Measurements from ENCODE around the gene CDH13. TPM values are rescaled to one million over a fixed set of nuclear protein-coding genes. Genes with fewer than 3 reads are reported as not detected.
A peak's percentile ranks its signal among the peaks of the same experiment; 100 is the strongest.

The CDH13 gene
- total and polyA plus RNA-seq, 2 donors (not counting 1 experiment from before 2014, with no cell fraction given) = 27.6 to 96.7 TPM

- Histone ChIP-seq H3K36me3 (ENCODE audit: control insufficient read depth, insufficient read depth, low read length) (no peaks in the 10 kb centered on the region), H4K20me1 (ENCODE audit: control insufficient read depth, extremely low read depth, insufficient read depth, low read length) (no peaks in the 10 kb centered on the region)
- TF ChIP-seq CTCF (conservative IDR thresholded peaks at IDR 0.05 in 1 of 2, IDR thresholded peaks at IDR 0.05 in 1 of 2; ENCODE audit: low read depth in 1 of 2, low read length in 2 of 2) (no peak), EZH2 (IDR thresholded peaks at IDR 0.05; ENCODE audit: low read length, missing control alignments) (no peak)
Measured at GRCh38 chr16:83300326-83300725, 673.6 kb downstream of the CDH13 start.

GRCh38 chr16:83301971-83302370 is 675.2 kb downstream of the CDH13 start:
- Histone ChIP-seq H3K9me3 (ENCODE audit: control insufficient read depth, insufficient read depth, low read depth, low read length) (no peaks in the 10 kb centered on the region), H3K27me3 (ENCODE audit: control insufficient read depth, insufficient read depth, low read length) (no peaks in the 10 kb centered on the region), H3K4me3 (replicated peaks in 1 of 4; ENCODE audit: control extremely low read depth in 1 of 4, insufficient read depth in 1 of 4, low read depth in 3 of 4, low read length in 4 of 4) (no peak overlapping the region), H3K4me1 (ENCODE audit: control insufficient read depth, extremely low read depth, insufficient read depth, low read length) (peaks cover 3% of the 10 kb centered on the region), H3K36me3 (ENCODE audit: control insufficient read depth, insufficient read depth, low read length) (no peaks in the 10 kb centered on the region), H3K27ac (ENCODE audit: insufficient read depth, low read length) (no peak overlapping the region), H2AFZ (ENCODE audit: low read length) (no peak overlapping the region), H3K4me2 (ENCODE audit: extremely low read depth, insufficient read depth, low read length) (no peak overlapping the region), H4K20me1 (ENCODE audit: control insufficient read depth, extremely low read depth, insufficient read depth, low read length) (no peaks in the 10 kb centered on the region), H3K79me2 (ENCODE audit: control insufficient read depth, insufficient read depth, low read length) (no peaks in the 10 kb centered on the region), H3K9ac (ENCODE audit: insufficient read depth, low read length) (no peak overlapping the region)
- no peak for TF ChIP-seq CTCF (conservative IDR thresholded peaks at IDR 0.05 in 1 of 2, IDR thresholded peaks at IDR 0.05 in 1 of 2; ENCODE audit: low read depth in 1 of 2, low read length in 2 of 2)
- no peak for TF ChIP-seq EZH2 (IDR thresholded peaks at IDR 0.05; ENCODE audit: low read length, missing control alignments)
- DNase-seq (ENCODE audit: low read depth in 2 of 2) = peak; percentile 8 to 17

More at GRCh38 chr16:83300326-83300725, 673.6 kb downstream of the CDH13 start:
- DNase-seq (ENCODE audit: low read depth in 2 of 2) = no peak
- Histone ChIP-seq H3K4me3 (replicated peaks in 1 of 4; ENCODE audit: control extremely low read depth in 1 of 4, insufficient read depth in 1 of 4, low read depth in 3 of 4, low read length in 4 of 4) (no peak overlapping the region), H3K27me3 (ENCODE audit: control insufficient read depth, insufficient read depth, low read length) (no peaks in the 10 kb centered on the region), H3K79me2 (ENCODE audit: control insufficient read depth, insufficient read depth, low read length) (no peaks in the 10 kb centered on the region), H3K27ac (ENCODE audit: insufficient read depth, low read length) (no peak overlapping the region), H3K4me1 (ENCODE audit: control insufficient read depth, extremely low read depth, insufficient read depth, low read length) (peaks cover 2% of the 10 kb centered on the region), H3K9me3 (ENCODE audit: control insufficient read depth, insufficient read depth, low read depth, low read length) (no peaks in the 10 kb centered on the region), H3K4me2 (ENCODE audit: extremely low read depth, insufficient read depth, low read length) (no peak overlapping the region), H3K9ac (ENCODE audit: insufficient read depth, low read length) (no peak overlapping the region), H2AFZ (ENCODE audit: low read length) (no peak overlapping the region)

- H3K4me2 ChIP-seq (ENCODE audit: extremely low read depth, insufficient read depth, low read length) = no peak overlapping the region
Measured at GRCh38 chr16:83302853-83303252, 676.1 kb downstream of the CDH13 start.

More at GRCh38 chr16:83302853-83303252, 676.1 kb downstream of the CDH13 start:
- no peak for DNase-seq (ENCODE audit: low read depth in 2 of 2)
- Histone ChIP-seq H3K4me3 (replicated peaks in 1 of 4; ENCODE audit: control extremely low read depth in 1 of 4, insufficient read depth in 1 of 4, low read depth in 3 of 4, low read length in 4 of 4) (no peak overlapping the region), H3K36me3 (ENCODE audit: control insufficient read depth, insufficient read depth, low read length) (no peaks in the 10 kb centered on the region), H3K79me2 (ENCODE audit: control insufficient read depth, insufficient read depth, low read length) (no peaks in the 10 kb centered on the region), H3K9ac (ENCODE audit: insufficient read depth, low read length) (no peak overlapping the region), H3K27ac (ENCODE audit: insufficient read depth, low read length) (no peak overlapping the region), H2AFZ (ENCODE audit: low read length) (no peak overlapping the region), H3K4me1 (ENCODE audit: control insufficient read depth, extremely low read depth, insufficient read depth, low read length) (peaks cover 3% of the 10 kb centered on the region), H3K27me3 (ENCODE audit: control insufficient read depth, insufficient read depth, low read length) (no peaks in the 10 kb centered on the region), H3K9me3 (ENCODE audit: control insufficient read depth, insufficient read depth, low read depth, low read length) (no peaks in the 10 kb centered on the region), H4K20me1 (ENCODE audit: control insufficient read depth, extremely low read depth, insufficient read depth, low read length) (no peaks in the 10 kb centered on the region)
- no peak for TF ChIP-seq EZH2 (IDR thresholded peaks at IDR 0.05; ENCODE audit: low read length, missing control alignments)
- no peak for TF ChIP-seq CTCF (conservative IDR thresholded peaks at IDR 0.05 in 1 of 2, IDR thresholded peaks at IDR 0.05 in 1 of 2; ENCODE audit: low read depth in 1 of 2, low read length in 2 of 2)

Measured in fibroblast of lung (primary cell).